Measurements from ENCODE around the gene FBXL14.

GRCh38 chr12:1580526-1580925 is 13.9 kb downstream of the FBXL14 start:
- TF ChIP-seq EP300 (IDR thresholded peaks at IDR 0.05) = no peak
- no peak for TF ChIP-seq CTCF (IDR thresholded peaks at IDR 0.05)

Data from suprapubic skin (tissue), 3 donors.